ENCODE measurements around the gene FGF18.

- TF ChIP-seq, protein P1, sequence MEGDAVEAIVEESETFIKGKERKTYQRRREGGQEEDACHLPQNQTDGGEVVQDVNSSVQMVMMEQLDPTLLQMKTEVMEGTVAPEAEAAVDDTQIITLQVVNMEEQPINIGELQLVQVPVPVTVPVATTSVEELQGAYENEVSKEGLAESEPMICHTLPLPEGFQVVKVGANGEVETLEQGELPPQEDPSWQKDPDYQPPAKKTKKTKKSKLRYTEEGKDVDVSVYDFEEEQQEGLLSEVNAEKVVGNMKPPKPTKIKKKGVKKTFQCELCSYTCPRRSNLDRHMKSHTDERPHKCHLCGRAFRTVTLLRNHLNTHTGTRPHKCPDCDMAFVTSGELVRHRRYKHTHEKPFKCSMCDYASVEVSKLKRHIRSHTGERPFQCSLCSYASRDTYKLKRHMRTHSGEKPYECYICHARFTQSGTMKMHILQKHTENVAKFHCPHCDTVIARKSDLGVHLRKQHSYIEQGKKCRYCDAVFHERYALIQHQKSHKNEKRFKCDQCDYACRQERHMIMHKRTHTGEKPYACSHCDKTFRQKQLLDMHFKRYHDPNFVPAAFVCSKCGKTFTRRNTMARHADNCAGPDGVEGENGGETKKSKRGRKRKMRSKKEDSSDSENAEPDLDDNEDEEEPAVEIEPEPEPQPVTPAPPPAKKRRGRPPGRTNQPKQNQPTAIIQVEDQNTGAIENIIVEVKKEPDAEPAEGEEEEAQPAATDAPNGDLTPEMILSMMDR (IDR thresholded peaks at IDR 0.05; ENCODE audit: insufficient read depth, low read depth, low read length), result no peak
- TF ChIP-seq EZH2 (IDR thresholded peaks at IDR 0.05; ENCODE audit: insufficient read depth, low read length), result no peak
Observed at GRCh38 chr5:171462928-171463861, 43.7 kb downstream of the FGF18 start.
